Pancreas (tissue), 10 donors: ENCODE data around the gene RNF17. TPM values are rescaled to one million over a fixed set of nuclear protein-coding genes. Genes with fewer than 3 reads are reported as not detected.
A peak's percentile ranks its signal among the peaks of the same experiment; 100 is the strongest.

Source experiments
- ATAC-seq, 4 donors: fragments of 200-7000 bp; cut with Tn5 transposase; one replicate each; pipeline versions ENCODE4 v1.8.0 to v1.9.1; 2020; ENCODE audit warnings: mild to moderate bottlenecking in 4 of 4, moderate library complexity in 4 of 4
- DNase-seq, 6 donors: peaks; one replicate each; pipeline ENCODE4 v3.0.0-alpha.2; 2020
- FAIRE-seq: peaks from 2 replicates; lab custom pipeline; 2012; peaks lifted over from hg19 to GRCh38; lab: Jason Lieb, UNC
- H3K27ac ChIP-seq, 4 donors: fragments of 200-600 bp; sonication (generic); 1 replicate in 3 of 4; 2 replicates in 1 of 4; pipeline versions ENCODE4 v1.5.0 to v1.8.0; 2020
- H3K27me3 ChIP-seq, 4 donors: fragments of 200-600 bp; one replicate each; pipeline ENCODE4 v1.8.0; 2021
- H3K36me3 ChIP-seq, 3 donors: fragments of 200-600 bp; sonication (generic) in 1 of 3; one replicate each; pipeline versions ENCODE4 v1.5.0 to v1.8.0; 2020 to 2021
- H3K4me1 ChIP-seq, 3 donors: fragments of 200-600 bp; one replicate each; pipeline ENCODE4 v1.8.0; 2021
- H3K4me3 ChIP-seq, 4 donors: fragments of 200-600 bp; sonication (generic) in 2 of 4; one replicate each; pipeline versions ENCODE4 v1.5.0 to v1.8.0; 2020 to 2021
- H3K9me3 ChIP-seq, 4 donors: fragments of 200-600 bp; one replicate each; pipeline ENCODE4 v1.8.0; 2021
- WGBS, 2 donors: extraction: QIAGEN DNeasy Blood & Tissue Kit; methylation state at CpG; one replicate each; pipeline ENCODE4 v1.1.7; 2013; 5-methylcytosine and 5-hydroxymethylcytosine counted together
- intact Hi-C, 3 donors: fragments of 100-400 bp; cut with DNase I; formaldehyde crosslinking; loops; one replicate each; pipeline versions ENCODE4 v1.11.1 to v1.14.2; 2022
- polyA plus RNA-seq, 2 donors: library from polyadenylated mRNA; stranded (reverse); fragments of 200-250 nt; gene quantifications; one replicate each; pipeline ENCODE4 v1.2.3, GENCODE V29; 2013
- total RNA-seq, 6 donors: library from RNA; stranded (reverse); fragmentation: NEBNext Ultra II Directional in 4 of 6; extraction: Animal tissue kit (Norgen Biotek cat#: 25700) in 4 of 6; gene quantifications; one replicate each; pipeline versions ENCODE4 v1.2.1 to v1.2.4, GENCODE V29; 2021 to 2023
- TF ChIP-seq, protein P1 (sequence below), 4 donors: fragments of 200-600 bp; sonication (generic) in 3 of 4; IDR thresholded peaks; one replicate each; pipeline versions ENCODE4 v1.5.0 to v1.8.0; 2021; ENCODE audit warnings: antibody characterized with exemption in 4 of 4
- donor health status: healthy with polysubstance abuse.
- donor health status: DM: no; HTN: no; CAD: no; lungs with moderate emphysema.
- donor health status: DM: no; HTN: no; CAD: no.
- donor health status: control.
- donor health status: control.
- donor health status: Bipolar disorder and iron deficiency.
- donor health status: DM: yes; HTN: yes; CAD: no.
- donor health status: DM: no; HTN: no; CAD: no.
- donor health status: DM: no; HTN: no; CAD: no.
- donor health status: DM: yes; HTN: yes; CAD: no.

RNF17 gene
- total and polyA plus RNA-seq, 8 donors: not detected

- Histone ChIP-seq H3K27me3 (no peaks in the 10 kb centered on the region), H3K36me3 (no peaks in the 10 kb centered on the region), H3K4me1 (no peaks in the 10 kb centered on the region), H3K27ac (no peak overlapping the region), H3K9me3 (no peaks in the 10 kb centered on the region), H3K4me3 (no peak overlapping the region)
- DNase-seq (no peak), FAIRE-seq (no peak), ATAC-seq (no peak)
- intact Hi-C loops: no loop called here
- 84 to 85% methylated on average over 2 of the region's 2 CpGs for WGBS, 2 donors
- TF ChIP-seq, protein P1, sequence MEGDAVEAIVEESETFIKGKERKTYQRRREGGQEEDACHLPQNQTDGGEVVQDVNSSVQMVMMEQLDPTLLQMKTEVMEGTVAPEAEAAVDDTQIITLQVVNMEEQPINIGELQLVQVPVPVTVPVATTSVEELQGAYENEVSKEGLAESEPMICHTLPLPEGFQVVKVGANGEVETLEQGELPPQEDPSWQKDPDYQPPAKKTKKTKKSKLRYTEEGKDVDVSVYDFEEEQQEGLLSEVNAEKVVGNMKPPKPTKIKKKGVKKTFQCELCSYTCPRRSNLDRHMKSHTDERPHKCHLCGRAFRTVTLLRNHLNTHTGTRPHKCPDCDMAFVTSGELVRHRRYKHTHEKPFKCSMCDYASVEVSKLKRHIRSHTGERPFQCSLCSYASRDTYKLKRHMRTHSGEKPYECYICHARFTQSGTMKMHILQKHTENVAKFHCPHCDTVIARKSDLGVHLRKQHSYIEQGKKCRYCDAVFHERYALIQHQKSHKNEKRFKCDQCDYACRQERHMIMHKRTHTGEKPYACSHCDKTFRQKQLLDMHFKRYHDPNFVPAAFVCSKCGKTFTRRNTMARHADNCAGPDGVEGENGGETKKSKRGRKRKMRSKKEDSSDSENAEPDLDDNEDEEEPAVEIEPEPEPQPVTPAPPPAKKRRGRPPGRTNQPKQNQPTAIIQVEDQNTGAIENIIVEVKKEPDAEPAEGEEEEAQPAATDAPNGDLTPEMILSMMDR (IDR thresholded peaks at IDR 0.05): no peak
Measured at GRCh38 chr13:24910502-24911132, 146.6 kb downstream of the RNF17 start.

- Histone ChIP-seq H3K4me3 (no peak overlapping the region), H3K36me3 (no peaks in the 10 kb centered on the region), H3K9me3 (no peaks in the 10 kb centered on the region), H3K27ac (no peak overlapping the region), H3K27me3 (no peaks in the 10 kb centered on the region), H3K4me1 (no peaks in the 10 kb centered on the region)
- ATAC-seq (no peak), FAIRE-seq (no peak), DNase-seq (no peak)
- intact Hi-C loops: no loop called here
- TF ChIP-seq, protein P1 (IDR thresholded peaks at IDR 0.05): no peak
- WGBS, 2 donors: 91 to 95% methylated on average over 10 of the region's 10 CpGs
Measured at GRCh38 chr13:24911133-24911908, 147.4 kb downstream of the RNF17 start.

DNA sequence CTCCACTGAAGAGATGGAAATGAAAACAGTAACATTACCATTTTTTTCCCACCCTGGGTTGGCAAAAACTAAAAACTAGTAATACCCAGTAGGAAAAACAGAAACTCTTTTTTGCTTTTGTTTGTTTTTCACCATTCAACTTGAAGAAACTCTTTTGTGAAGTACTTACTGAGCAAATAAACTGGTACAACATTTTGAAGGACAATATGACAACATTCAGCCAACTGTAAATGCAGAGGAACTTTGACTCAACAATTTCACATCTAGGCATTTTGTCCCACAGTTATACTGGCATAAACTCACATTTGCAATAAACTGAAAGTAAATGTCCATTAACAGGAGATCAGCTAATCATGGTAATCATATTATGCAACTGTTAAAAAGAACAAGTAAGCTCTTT lies 152.5 kb downstream of the RNF17 start:
- H3K4me1 ChIP-seq: no peaks in the 10 kb centered on the region
- FAIRE-seq: no peak
- H3K27ac ChIP-seq: no peak overlapping the region
- no peak for ATAC-seq
- intact Hi-C loops: no loop called here
- H3K4me3 ChIP-seq: no peak overlapping the region
- no peaks in the 10 kb centered on the region for H3K9me3 ChIP-seq
- H3K36me3 ChIP-seq: no peaks in the 10 kb centered on the region
- no peak for DNase-seq
- TF ChIP-seq, protein P1 (IDR thresholded peaks at IDR 0.05): no peak
- no peaks in the 10 kb centered on the region for H3K27me3 ChIP-seq

DNA sequence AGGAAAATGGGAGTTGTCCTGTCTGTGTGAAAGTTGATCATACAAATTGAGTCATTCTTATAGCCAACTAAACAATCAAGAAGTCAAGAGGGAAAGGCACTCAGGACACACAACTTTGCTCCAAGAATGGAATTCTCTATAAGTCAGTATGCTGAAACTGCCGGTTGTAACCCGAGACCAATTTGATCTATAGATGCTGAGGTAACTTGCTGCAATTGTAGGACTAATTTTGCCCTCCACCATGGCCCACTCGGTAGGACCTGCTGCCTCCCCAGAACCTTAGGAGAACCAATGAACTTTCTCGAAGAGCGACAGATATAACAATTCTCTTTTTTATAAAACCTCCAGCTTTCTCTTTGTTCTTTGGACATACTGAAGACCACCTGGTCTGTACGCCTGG lies 157.0 kb downstream of the RNF17 start:
- Histone ChIP-seq H3K9me3 (no peaks in the 10 kb centered on the region), H3K4me3 (no peak overlapping the region), H3K27ac (no peak overlapping the region), H3K27me3 (no peaks in the 10 kb centered on the region), H3K4me1 (peaks cover 0 to 5% (median 0%) of the 10 kb centered on the region in 3 donors), H3K36me3 (no peaks in the 10 kb centered on the region)
- TF ChIP-seq, protein P1 (IDR thresholded peaks at IDR 0.05): no peak
- intact Hi-C loops: no loop called here
- 77 to 86% methylated on average over 6 of the region's 6 CpGs for WGBS, 2 donors
- ATAC-seq (no peak), DNase-seq (no peak), FAIRE-seq (no peak)

DNA sequence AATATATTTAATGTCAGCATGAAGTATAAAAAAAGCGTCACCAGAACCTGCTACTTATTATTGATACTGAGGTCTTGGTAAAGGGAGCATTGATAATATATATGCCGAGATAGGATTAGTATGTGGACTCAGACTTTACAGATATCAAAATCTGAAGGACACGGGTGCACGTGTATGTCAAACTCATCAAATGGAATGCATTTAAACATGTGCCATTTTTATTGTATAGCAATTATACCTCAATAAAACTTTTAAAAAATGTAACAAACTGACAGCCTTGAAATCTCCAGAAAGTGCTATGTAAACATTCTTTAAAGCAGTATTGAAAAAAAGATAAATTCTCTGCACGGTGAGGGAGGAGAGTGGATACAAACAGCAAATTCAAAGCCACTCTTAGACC lies 157.9 kb downstream of the RNF17 start:
- TF ChIP-seq, protein P1 (IDR thresholded peaks at IDR 0.05): no peak

More for the DNA sequence above, 157.9 kb downstream of the RNF17 start:
- Histone ChIP-seq H3K36me3 (no peaks in the 10 kb centered on the region), H3K4me1 (peaks cover 0 to 5% (median 0%) of the 10 kb centered on the region in 3 donors), H3K27me3 (no peaks in the 10 kb centered on the region), H3K4me3 (peak overlapping the region; percentile 70 to 98 (median 96)), H3K27ac (peak overlapping the region in 1 of 4 donors; percentile 16), H3K9me3 (no peaks in the 10 kb centered on the region)
- intact Hi-C loops: no loop called here
- DNase-seq (no peak), ATAC-seq (no peak), FAIRE-seq (no peak)
- 8 to 10% methylated on average over 5 of the region's 5 CpGs for WGBS, 2 donors
